T-helper 2 cell (primary cell): ENCODE measurements around the gene SNRK.

Experiments used
- DNase-seq, 5 experiments: peaks; one replicate each; pipeline versions ENCODE4 v3.0.0 to v3.0.0-alpha.2; 2012 to 2022

The SNRK gene

DNA sequence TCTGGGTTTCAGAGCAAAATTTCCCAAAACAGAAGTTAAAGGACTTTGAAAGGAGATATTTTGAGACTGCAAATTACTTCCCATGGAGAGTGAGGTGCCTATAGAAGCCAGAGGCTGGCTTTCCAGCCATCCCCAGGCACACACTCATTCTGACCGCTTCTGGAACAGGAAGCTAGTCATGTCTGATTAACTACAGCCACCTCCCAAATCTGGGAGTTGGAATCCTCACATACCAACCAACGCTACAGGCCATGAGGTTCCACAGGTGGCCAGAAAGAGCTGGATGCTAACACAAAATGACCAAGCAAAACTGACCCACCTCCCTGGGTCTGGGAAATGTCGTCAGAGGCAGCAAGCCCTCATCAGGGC, 87.2 kb downstream of the SNRK start:
- DNase-seq = no peak

GRCh38 chr3:43378066-43378935, 92.0 kb downstream of the SNRK start:
- DNase-seq = peak; percentile 23 to 75 (median 49)

GRCh38 chr3:43379343-43379742, 93.0 kb downstream of the SNRK start:
- no peak for DNase-seq

DNA sequence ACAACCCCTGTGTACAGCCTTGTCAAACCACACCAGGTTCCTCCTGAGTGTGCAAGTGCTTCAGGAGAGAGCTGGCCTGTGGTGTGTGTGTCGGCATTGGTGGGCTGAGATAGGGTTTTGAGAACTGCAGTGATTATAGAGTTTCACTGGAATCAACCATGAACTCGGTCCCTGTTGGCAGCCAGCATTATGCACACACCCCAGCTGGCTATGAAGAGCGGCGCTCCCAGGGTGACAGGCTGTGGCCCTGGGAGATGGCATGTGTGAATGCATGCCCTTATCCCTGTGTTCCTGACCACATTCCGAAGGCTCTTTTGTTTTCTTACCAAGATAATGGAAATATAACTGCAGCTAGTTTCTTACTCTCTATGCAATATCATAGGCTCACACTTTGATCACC, 101.8 kb downstream of the SNRK start:
- no peak for DNase-seq

- peak in 1 of 5 experiments; percentile 38 for DNase-seq
These were observed 102.6 kb downstream of the SNRK start for GRCh38 chr3:43388915-43389314.

DNA sequence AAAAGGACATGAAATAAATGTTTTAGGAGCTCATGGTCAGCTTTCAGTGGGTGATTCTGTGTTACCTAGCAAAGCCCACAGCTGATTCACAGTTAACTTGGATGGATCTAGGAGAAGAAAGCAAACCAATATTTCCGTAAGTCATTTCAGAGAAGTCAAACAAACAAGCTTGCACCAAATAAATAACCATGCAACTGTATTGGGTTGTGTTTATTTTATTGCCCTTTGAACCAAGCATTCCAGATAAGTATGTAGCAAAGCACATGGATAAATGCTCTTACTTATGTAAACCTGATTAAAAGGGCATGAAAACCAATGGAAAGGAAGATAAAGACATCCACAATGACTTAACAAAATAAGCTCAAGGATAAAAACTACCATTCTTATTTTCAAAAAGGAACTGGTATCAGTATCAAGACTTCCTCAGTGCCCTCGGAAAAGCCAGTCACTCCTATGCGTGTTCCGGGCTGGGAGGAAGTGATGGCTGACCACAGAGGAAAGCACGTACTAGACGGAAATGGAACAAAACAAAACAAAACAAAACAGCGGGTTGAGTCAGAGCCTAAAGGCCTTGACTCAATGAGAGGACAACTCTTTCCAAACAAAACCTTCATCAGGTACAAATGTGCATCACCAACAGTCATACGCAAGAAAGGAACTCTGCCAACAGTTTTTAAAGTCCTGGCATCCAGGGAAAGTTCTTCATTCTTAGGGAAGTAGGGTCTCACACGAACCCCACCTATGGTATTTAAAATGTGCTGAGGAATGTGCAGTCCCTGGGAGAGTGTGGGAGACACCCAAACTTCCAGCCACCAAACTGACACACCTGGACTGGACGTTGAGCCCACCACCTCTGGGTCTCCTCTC, 103.3 kb downstream of the SNRK start:
- peak in 4 of 5 experiments; percentile 48 to 97 (median 70) for DNase-seq

- DNase-seq = no peak
These were observed 103.9 kb downstream of the SNRK start for GRCh38 chr3:43390255-43390588.

DNA sequence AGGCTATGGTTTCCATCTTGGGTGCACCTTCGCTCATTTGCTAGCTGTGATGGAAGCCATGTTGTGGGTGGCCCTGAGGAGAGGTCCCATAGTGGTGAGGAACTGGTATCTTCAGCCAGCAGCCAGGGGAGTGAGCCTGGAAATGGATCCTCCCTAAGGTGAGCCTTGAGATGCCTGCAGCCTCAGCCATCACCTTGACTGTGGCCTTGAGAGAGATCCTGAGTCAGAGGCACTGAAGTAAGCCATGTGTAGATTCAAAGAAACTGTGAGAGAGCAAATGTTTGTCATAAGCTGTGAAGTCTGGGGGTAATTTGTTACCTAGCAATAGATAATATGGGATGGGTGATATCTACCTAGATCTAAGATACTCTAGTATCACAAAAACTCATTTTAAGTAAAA, 105.3 kb downstream of the SNRK start:
- DNase-seq = peak in 1 of 5 experiments; percentile 19

DNA sequence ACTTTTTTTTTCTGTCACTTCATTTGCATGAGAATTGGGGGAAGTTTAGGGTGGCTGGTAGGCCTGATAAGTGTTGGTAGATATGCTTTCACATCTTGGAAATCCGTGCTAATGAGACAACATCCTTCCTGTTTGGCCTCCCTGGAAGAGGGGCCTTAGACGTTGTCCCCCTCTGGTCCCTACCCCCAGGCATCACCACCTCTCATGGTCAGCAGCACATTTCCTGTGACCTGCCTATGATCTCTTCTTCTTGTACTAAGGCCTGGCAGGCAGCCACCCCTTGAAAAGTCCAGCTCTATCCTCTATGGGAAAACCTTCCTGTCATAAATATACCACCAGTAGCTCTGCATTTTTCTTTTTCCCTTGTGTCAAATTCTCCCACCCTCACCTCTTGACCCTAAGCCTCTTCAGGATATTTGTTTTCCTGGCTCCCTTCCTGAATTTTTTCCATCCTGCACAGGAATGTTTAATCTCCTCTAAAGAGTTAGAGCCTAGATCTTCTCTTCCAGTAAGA, 107.8 kb downstream of the SNRK start:
- DNase-seq = no peak

DNA sequence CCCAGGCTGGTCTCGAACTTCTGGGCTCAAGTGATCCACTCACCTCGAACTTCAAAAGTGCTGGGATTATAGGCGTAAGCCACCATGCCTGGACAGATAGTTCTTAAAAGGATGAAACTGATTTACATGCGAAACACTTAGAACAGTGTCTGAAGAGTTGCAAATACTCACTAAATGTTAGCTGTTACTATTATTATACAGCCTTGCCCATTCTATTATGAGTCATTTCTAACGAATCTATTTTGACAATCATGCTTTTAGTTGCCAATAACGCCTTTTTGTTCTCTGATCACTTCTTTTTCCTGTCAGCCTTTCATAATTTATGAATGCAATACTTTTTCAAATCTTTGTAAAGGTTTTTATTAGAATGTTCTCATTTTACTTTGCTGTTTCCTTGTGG, 112.7 kb downstream of the SNRK start:
- DNase-seq = no peak

GRCh38 chr3:43400167-43400566, 113.8 kb downstream of the SNRK start:
- DNase-seq = no peak
